SK-N-SH (cell line): Measurements from ENCODE around the gene CANX.
"Not testable (repeated sequence)": the region's sequence is repeated elsewhere in the genome, so short reads cannot be mapped to it uniquely, and the experiment has no call there.

Source experiments
- FOSL2 ChIP-seq: IDR thresholded peaks from 2 replicates; pipeline ENCODE4 v1.4.0; 2012; ENCODE audit warnings: low read depth, mild to moderate bottlenecking, moderate library complexity, borderline replicate concordance
- TF ChIP-seq, protein P1 (sequence below): fragments of 200-600 bp; sonication (generic); IDR thresholded peaks from 2 replicates; pipeline ENCODE4 v1.6.1; 2017; ENCODE audit warnings: antibody characterized with exemption, mild to moderate bottlenecking, moderate library complexity

DNA sequence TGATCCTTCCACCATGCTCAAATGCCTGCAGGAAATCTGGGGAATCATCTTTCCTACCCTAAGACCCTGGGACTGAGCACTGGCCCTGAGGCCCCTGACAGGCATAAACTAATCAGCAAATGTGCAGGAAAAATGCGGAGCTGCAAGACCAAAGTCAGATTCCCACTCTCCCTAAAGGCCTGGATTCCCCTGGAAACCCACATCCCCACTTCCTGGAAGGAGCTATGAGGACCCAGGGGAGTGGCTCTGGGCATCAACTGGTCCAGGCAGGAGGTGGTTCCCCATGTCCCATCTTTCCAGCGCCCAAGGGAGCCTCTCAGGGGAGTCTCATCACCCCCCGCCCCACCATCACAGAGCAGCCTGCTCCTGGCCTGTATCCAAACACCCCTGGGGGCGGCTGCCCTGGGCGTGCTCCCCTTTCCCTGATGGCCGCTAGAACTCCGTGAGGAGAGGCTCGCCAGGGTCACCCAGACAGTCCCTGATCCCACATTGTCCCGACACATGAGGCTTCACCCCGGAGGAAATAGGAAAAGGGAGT, 49.5 kb upstream of the CANX start:
- TF ChIP-seq, protein P1, sequence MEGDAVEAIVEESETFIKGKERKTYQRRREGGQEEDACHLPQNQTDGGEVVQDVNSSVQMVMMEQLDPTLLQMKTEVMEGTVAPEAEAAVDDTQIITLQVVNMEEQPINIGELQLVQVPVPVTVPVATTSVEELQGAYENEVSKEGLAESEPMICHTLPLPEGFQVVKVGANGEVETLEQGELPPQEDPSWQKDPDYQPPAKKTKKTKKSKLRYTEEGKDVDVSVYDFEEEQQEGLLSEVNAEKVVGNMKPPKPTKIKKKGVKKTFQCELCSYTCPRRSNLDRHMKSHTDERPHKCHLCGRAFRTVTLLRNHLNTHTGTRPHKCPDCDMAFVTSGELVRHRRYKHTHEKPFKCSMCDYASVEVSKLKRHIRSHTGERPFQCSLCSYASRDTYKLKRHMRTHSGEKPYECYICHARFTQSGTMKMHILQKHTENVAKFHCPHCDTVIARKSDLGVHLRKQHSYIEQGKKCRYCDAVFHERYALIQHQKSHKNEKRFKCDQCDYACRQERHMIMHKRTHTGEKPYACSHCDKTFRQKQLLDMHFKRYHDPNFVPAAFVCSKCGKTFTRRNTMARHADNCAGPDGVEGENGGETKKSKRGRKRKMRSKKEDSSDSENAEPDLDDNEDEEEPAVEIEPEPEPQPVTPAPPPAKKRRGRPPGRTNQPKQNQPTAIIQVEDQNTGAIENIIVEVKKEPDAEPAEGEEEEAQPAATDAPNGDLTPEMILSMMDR = not testable (repeated sequence)
- TF ChIP-seq FOSL2 = not testable (repeated sequence)
